Lower leg skin (tissue), 3 donors: ENCODE results near the gene TUT1.

Experiments used
- CTCF ChIP-seq, 3 donors: fragments of 450-650 bp; IDR thresholded peaks; one replicate each; pipeline ENCODE4 v1.5.1; 2016; ENCODE audit warnings: antibody characterized with exemption in 3 of 3, mild to moderate bottlenecking in 3 of 3, moderate library complexity in 2 of 3
- POLR2A ChIP-seq, 2 donors: fragments of 450-650 bp; IDR thresholded peaks; one replicate each; pipeline ENCODE4 v1.6.1; 2016 to 2017; ENCODE audit warnings: antibody characterized with exemption in 2 of 2, mild to moderate bottlenecking in 1 of 2, moderate library complexity in 1 of 2

GRCh38 chr11:62556108-62556874, 35.0 kb downstream of the TUT1 start:
- TF ChIP-seq CTCF (IDR thresholded peaks at IDR 0.05) (no peak), POLR2A (IDR thresholded peaks at IDR 0.05) (no peak)
